ENCODE measurements around the gene GPR15.
A peak's percentile ranks its signal among the peaks of the same experiment; 100 is the strongest.
"Not testable (repeated sequence)": the region's sequence is repeated elsewhere in the genome, so short reads cannot be mapped to it uniquely, and the experiment has no call there.

Gene GPR15

GRCh38 chr3:98558100-98558827, 26.5 kb downstream of the GPR15 start:
- no peak for DNase-seq (ENCODE audit: low read depth, low spot score)

GRCh38 chr3:98559769-98560168, 28.0 kb downstream of the GPR15 start:
- not testable (repeated sequence) for DNase-seq (ENCODE audit: low read depth, low spot score)

GRCh38 chr3:98560911-98561310, 29.1 kb downstream of the GPR15 start:
- no peak for DNase-seq (ENCODE audit: low read depth, low spot score)

- no peak for DNase-seq (ENCODE audit: low read depth, low spot score)
These were observed 30.1 kb downstream of the GPR15 start for GRCh38 chr3:98561727-98562521.

- DNase-seq (ENCODE audit: low read depth, low spot score), result no peak
These were observed 32.0 kb downstream of the GPR15 start for GRCh38 chr3:98563661-98564281.

- DNase-seq (ENCODE audit: low read depth, low spot score), result no peak
These were observed 32.7 kb downstream of the GPR15 start for GRCh38 chr3:98564282-98565005.

GRCh38 chr3:98565237-98565643, 33.5 kb downstream of the GPR15 start:
- no peak for DNase-seq (ENCODE audit: low read depth, low spot score)

- DNase-seq (ENCODE audit: low read depth, low spot score), result peak; percentile 6
These were observed 34.1 kb downstream of the GPR15 start for GRCh38 chr3:98565843-98566242.

GRCh38 chr3:98567666-98568270, 36.0 kb downstream of the GPR15 start:
- DNase-seq (ENCODE audit: low read depth, low spot score), result no peak

- no peak for DNase-seq (ENCODE audit: low read depth, low spot score)
These were observed 36.6 kb downstream of the GPR15 start for GRCh38 chr3:98568402-98568801.

- no peak for DNase-seq (ENCODE audit: low read depth, low spot score)
These were observed 41.5 kb downstream of the GPR15 start for GRCh38 chr3:98573181-98573728.

- DNase-seq (ENCODE audit: low read depth, low spot score), result no peak
These were observed 42.4 kb downstream of the GPR15 start for GRCh38 chr3:98574132-98574531.

- no peak for DNase-seq (ENCODE audit: low read depth, low spot score)
These were observed 45.6 kb downstream of the GPR15 start for GRCh38 chr3:98577178-98577895.

- no peak for DNase-seq (ENCODE audit: low read depth, low spot score)
These were observed 48.9 kb downstream of the GPR15 start for GRCh38 chr3:98580401-98581386.

GRCh38 chr3:98581474-98581873, 49.7 kb downstream of the GPR15 start:
- DNase-seq (ENCODE audit: low read depth, low spot score), result no peak

- DNase-seq (ENCODE audit: low read depth, low spot score), result no peak
These were observed 50.3 kb downstream of the GPR15 start for GRCh38 chr3:98582042-98582441.

- DNase-seq (ENCODE audit: low read depth, low spot score), result no peak
These were observed 52.0 kb downstream of the GPR15 start for GRCh38 chr3:98583766-98584165.

Data from ELF-1 (cell line).